Stimulated activated CD8-positive, alpha-beta memory T cell treated with anti-CD3 and anti-CD28 coated beads, Interleukin-7, amount 100 ng/mL, for 24 hours (primary cell): ENCODE results near the gene CTTNBP2.

ENCODE experiments used
- DNase-seq: peaks from one replicate; pipeline ENCODE4 v3.0.0-alpha.2; 2020; ENCODE audit warnings: low read depth

CTTNBP2 gene

DNA sequence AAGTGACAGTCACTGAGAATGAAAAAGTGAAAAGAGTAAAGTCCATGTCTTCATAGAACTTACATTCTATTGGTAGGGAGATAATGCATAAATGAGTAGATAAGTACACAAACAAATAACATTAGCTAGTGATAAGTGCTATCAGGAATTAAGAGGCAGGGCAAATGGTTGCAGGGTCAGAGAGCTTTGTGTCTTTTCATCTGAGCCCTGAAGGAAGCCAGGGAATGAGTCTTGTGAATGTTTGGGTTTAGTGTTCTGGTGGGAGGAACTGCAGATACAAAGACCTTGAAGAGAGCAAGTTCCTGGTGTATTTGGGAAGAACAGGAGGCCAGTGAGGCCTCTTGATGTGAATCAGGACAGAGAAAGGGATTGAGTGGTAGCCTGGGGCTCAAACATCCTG, 183.8 kb downstream of the CTTNBP2 start:
- DNase-seq, result no peak

DNA sequence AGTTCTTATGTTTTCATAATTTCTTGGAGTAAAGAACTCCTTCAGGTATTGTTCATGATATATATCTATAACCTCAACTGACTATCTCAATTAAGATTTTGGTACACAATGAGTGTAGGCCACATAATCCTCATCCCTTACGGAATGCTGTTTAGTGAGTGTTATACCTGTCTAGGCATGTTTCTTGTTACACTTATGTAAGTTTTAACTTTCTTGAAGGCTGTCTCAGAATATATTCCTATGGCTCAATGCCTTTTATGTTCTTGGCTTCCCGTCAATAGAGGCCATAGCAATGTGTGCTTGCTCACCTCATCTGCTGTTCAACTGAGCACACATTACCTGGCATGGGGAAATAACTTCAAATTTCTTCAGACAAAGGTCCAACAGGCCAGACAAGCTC, 185.1 kb downstream of the CTTNBP2 start:
- DNase-seq, result no peak

GRCh38 chr7:117686311-117686935, 186.8 kb downstream of the CTTNBP2 start:
- no peak for DNase-seq

DNA sequence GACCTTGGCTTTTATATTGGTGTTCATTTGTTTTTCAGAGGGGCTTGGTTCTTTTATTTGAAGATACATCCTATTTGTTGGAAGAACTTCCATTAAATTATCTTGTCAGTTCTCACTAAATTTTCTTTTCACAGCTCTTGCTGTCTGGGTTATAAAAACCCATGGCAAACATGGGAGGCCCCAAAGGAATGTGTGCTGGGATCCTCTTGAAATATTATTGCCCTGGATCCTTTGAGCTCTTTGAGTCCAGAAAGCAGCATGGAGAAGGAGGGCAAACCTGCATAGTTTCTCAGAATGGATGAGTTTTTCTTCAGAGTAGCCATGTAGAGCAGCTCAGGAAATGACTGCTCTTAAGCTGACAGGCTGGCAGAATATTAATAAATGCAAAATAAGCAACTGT, 187.4 kb downstream of the CTTNBP2 start:
- DNase-seq, result no peak

GRCh38 chr7:117683430-117684175, 189.6 kb downstream of the CTTNBP2 start:
- DNase-seq, result no peak

DNA sequence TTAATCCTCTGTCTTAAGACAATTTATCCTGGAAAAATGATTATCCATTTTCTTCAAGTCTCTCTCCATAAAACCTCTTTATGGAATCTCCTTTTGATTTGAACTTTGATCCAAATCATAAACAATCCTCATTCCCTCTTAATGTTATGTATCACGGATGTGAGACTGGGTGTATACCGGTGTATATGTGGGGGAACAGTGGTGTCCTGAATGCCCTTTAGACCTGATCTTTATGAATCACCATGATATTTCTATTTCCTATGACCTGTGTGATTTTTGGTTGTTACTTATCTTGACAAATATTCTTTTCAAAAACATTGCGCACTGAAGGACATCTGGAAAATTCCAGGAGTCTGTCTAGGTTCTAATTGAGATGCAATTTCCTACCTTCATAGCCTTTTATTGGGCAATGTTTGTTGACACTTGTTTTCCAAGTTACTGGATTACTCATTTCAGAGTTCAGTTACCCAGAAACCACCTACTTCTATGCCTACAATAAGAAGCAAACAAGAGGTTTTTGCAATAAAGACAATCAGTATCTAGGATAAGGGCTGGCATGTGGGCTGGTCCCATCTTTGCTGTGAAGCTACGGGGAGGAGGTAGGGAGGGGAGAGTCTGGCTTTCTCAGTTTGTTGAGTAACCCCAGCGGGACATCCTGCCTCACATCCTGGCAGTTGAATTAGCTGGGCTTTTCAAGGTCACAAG, 190.4 kb downstream of the CTTNBP2 start:
- DNase-seq, result no peak

DNA sequence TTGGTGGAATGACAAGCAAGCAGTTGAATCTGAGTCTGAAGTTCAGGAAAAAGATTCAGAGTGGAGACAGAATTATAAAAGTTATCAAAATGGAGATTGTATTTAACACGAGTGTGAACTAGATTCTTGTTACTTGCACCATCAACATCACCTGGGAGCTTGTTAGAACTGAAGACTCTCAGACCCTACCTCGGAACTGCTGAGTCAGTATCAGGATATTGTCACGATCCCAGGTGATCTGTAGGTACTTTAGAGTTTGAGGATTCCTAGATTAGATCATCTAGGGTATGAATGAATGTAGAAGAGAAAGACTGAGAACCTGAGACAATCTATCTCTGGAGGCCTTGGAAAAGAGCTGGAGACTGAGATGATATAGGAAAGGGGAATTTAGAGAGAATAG, 194.1 kb downstream of the CTTNBP2 start:
- DNase-seq, result no peak

GRCh38 chr7:117675497-117676435, 197.5 kb downstream of the CTTNBP2 start:
- DNase-seq, result no peak

GRCh38 chr7:117674617-117675016, 198.6 kb downstream of the CTTNBP2 start:
- DNase-seq, result no peak

DNA sequence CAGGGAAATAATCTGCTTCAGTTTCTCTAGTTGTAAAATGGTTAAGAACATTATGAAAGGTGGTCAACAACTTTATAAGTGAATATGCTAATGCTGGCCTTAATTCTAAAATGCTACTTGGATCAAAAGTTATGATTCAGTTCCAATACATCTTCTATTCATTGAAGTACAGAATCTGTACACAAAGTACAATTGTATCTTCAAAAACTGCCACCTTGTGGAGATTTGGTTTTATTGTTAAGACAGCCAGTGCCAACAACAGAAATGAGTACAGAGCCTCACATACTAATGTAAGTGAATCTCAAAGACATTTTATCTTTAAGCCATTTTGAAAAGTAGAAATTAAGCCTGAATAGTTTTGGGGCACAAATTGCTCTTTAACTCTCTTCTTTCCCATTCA, 199.4 kb downstream of the CTTNBP2 start:
- DNase-seq, result no peak

DNA sequence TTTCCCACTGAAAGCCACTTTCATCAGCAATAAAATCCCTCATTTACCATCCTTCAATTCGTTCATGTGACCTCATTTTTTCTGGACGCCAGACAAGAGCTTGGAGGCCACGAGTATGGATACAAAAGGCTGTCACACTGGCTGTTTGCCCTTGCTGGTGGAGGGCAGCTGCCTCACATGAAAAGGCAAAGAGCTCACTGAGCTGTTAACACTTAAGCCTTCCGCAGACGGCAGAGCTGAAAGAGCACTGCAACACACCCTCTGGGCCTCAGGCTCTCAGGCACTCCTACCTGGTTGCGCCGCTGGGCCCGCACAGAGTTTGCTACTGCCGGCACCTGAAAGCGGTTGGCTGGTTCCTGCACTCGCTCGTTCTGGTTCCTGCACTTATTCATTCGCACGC, 199.9 kb downstream of the CTTNBP2 start:
- no peak for DNase-seq

GRCh38 chr7:117672453-117672852, 200.8 kb downstream of the CTTNBP2 start:
- DNase-seq, result no peak

GRCh38 chr7:117669818-117670217, 203.4 kb downstream of the CTTNBP2 start:
- no peak for DNase-seq

DNA sequence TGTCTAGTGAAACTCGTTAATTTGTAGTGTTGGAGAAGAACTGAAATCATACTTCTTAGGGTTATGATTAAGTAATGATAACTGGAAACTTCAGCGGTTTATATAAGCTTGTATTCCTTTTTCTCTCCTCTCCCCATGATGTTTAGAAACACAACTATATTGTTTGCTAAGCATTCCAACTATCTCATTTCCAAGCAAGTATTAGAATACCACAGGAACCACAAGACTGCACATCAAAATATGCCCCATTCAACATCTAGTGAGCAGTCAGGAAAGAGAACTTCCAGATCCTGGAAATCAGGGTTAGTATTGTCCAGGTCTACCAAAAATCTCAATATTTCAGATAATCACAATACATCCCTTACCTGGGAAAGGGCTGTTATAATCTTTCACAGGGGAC, 205.8 kb downstream of the CTTNBP2 start:
- no peak for DNase-seq

- no peak for DNase-seq
Observed at GRCh38 chr7:117666689-117667088, 206.6 kb downstream of the CTTNBP2 start.

DNA sequence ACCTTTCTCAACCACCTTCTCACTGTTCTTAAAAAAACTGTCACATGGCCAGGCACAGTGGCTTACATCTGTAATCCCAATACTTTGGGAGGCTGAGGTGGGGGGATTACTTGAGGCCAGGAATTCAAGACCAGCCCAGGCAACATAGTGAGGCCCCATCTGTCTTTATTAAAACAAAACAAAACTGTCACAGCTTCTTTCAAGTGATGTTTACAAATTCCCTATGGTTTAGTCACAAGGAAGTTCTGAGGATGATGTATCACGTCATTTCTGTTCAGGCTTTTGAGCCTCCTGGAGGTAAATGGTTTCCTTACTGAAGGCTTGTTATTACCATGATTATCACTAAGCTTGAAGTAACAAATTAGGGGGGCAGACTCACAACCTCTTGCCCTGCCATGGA, 207.2 kb downstream of the CTTNBP2 start:
- DNase-seq, result no peak

GRCh38 chr7:117665368-117665767, 207.9 kb downstream of the CTTNBP2 start:
- no peak for DNase-seq

DNA sequence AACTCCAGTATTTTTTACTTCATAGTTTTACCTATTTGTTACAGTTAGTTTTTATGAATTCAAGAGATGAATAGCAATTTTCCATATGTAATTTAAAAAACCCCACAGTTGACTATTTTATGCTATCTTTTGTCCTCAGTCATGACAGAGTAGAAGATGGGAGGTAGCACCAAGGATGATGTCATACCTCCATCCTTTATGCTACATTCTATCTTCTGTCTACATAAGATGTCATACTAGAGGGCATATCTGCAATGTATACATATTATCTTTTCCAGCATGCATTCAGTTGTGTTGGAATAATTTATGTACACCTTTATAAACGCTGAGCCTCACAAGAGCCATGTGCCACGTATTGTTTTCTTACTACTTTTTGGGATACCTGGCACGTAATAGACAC, 209.2 kb downstream of the CTTNBP2 start:
- DNase-seq, result no peak

DNA sequence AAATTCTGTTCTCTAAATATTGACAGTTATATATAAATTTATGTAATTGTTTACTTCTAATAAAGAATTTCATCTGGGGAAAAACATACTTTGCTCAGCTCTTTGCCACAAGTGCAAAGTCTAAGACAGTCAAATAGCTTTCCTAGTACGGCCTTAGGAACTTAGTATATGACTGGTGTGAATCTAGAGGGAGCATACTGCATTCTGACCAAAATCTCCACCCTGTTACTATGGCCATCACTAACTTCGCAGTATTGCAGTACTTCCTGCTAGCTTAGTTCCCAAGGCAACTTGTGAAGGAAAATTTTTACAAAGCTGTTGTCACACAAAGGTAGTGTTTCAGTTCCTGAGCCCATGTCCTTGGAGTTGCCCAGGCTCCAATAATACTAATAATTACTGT, 211.9 kb downstream of the CTTNBP2 start:
- DNase-seq, result no peak
